Ishikawa (cell line): ENCODE data around the gene TNFRSF18.
A peak's percentile ranks its signal among the peaks of the same experiment; 100 is the strongest.

Experiments used
- CEBPB ChIP-seq: IDR thresholded peaks from 2 replicates; pipeline ENCODE4 v1.6.1; 2012
- CREB1 ChIP-seq: IDR thresholded peaks from 2 replicates; pipeline ENCODE4 v1.6.1; 2012; ENCODE audit warnings: low read depth
- EGR1 ChIP-seq: IDR thresholded peaks from 2 replicates; pipeline ENCODE4 v1.6.1; 2012
- EP300 ChIP-seq: IDR thresholded peaks from 2 replicates; pipeline ENCODE4 v1.6.1; 2012; ENCODE audit warnings: borderline replicate concordance
- FOXM1 ChIP-seq: IDR thresholded peaks from 2 replicates; pipeline ENCODE4 v1.6.1; 2012; ENCODE audit warnings: low read depth, borderline replicate concordance
- MAX ChIP-seq: IDR thresholded peaks from 2 replicates; pipeline ENCODE4 v1.6.1; 2012
- NFIC ChIP-seq: IDR thresholded peaks from 2 replicates; pipeline ENCODE4 v1.6.1; 2012
- RAD21 ChIP-seq: IDR thresholded peaks from 2 replicates; pipeline ENCODE4 v1.6.1; 2012; ENCODE audit warnings: low read depth
- REST ChIP-seq: IDR thresholded peaks from 2 replicates; pipeline ENCODE4 v1.6.1; 2012; ENCODE audit warnings: low read depth, mild to moderate bottlenecking
- TAF1 ChIP-seq: IDR thresholded peaks from 2 replicates; pipeline ENCODE4 v1.6.1; 2012; ENCODE audit warnings: low read depth, mild to moderate bottlenecking
- TCF12 ChIP-seq: IDR thresholded peaks from 2 replicates; pipeline ENCODE4 v1.6.1; 2012; ENCODE audit warnings: low read depth
- TEAD4 ChIP-seq: IDR thresholded peaks from 2 replicates; pipeline ENCODE4 v1.6.1; 2012
- USF1 ChIP-seq: IDR thresholded peaks from 2 replicates; pipeline ENCODE4 v1.6.1; 2012
- YY1 ChIP-seq: IDR thresholded peaks from 2 replicates; pipeline ENCODE4 v1.6.1; 2012; ENCODE audit warnings: low read depth
- ZBTB7A ChIP-seq: IDR thresholded peaks from 2 replicates; pipeline ENCODE4 v1.6.1; 2012; ENCODE audit warnings: low read depth

TNFRSF18 gene

GRCh38 chr1:1213345-1214265 lies 7.2 kb upstream of the TNFRSF18 start, which contains the start of gene TNFRSF4:
TSS of gene TNFRSF4 (minus strand) at chr1:1214153. CDS start at chr1:1214127, 26 bp downstream.
- TF ChIP-seq EP300 (no peak), USF1 (no peak), RAD21 (no peak), TCF12 (no peak), FOXM1 (no peak), MAX (no peak), YY1 (no peak), ZBTB7A (no peak), TEAD4 (no peak), EGR1 (no peak), CREB1 (no peak), CEBPB (no peak), REST (no peak), NFIC (no peak), TAF1 (no peak)

- no peak for TF ChIP-seq MAX
- TF ChIP-seq CREB1 = no peak
- no peak for TF ChIP-seq REST
These were observed 6.5 kb upstream of the TNFRSF18 start for GRCh38 chr1:1212780-1213344.

GRCh38 chr1:1211541-1212441 lies 5.4 kb upstream of the TNFRSF18 start:
- TF ChIP-seq CREB1 (no peak), ZBTB7A (peak; percentile 32; the same call in 1 of the 2 replicates), YY1 (no peak)

GRCh38 chr1:1210726-1211540 lies 4.5 kb upstream of the TNFRSF18 start:
- no peak for TF ChIP-seq TAF1
- TF ChIP-seq TCF12 = no peak
- no peak for TF ChIP-seq EGR1
- TF ChIP-seq CREB1 = no peak
- TF ChIP-seq REST = no peak
- no peak for TF ChIP-seq MAX
- TF ChIP-seq FOXM1 = no peak
- TF ChIP-seq YY1 = no peak
- no peak for TF ChIP-seq RAD21
